ENCODE measurements around the gene NKAIN4.

GRCh38 chr20:63282946-63283345 is 28.7 kb upstream of the NKAIN4 start:
- TF ChIP-seq CTCF (IDR thresholded peaks at IDR 0.05) (no peak), POLR2A (IDR thresholded peaks at IDR 0.05) (no peak)

All from breast epithelium (tissue), 3 donors.